Transverse colon (tissue), 4 donors: ENCODE data around the gene PDE4D. TPM values are rescaled to one million over a fixed set of nuclear protein-coding genes. Genes with fewer than 3 reads are reported as not detected.

ENCODE experiments used
- DNase-seq: peaks from one replicate; pipeline ENCODE4 v3.0.0-alpha.2; 2019
- H3K27ac ChIP-seq, 4 donors: fragments of 200-600 bp; sonication (generic); 2 replicates each; pipeline ENCODE4 v1.5.1; 2016 to 2018; ENCODE audit warnings: inconsistent platforms in 4 of 4
- H3K27me3 ChIP-seq: fragments of 200-600 bp; sonication (generic); 2 replicates; pipeline ENCODE4 v1.5.1; 2017; ENCODE audit warnings: inconsistent platforms
- H3K36me3 ChIP-seq, 4 donors: fragments of 200-600 bp; sonication (generic); 2 replicates each; pipeline ENCODE4 v1.5.1; 2017 to 2019; ENCODE audit warnings: inconsistent platforms in 4 of 4
- H3K4me1 ChIP-seq, 4 donors: fragments of 200-600 bp; sonication (generic); 2 replicates each; pipeline ENCODE4 v1.5.1; 2017 to 2020; ENCODE audit warnings: inconsistent platforms in 4 of 4
- H3K4me3 ChIP-seq, 4 donors: fragments of 200-600 bp; sonication (generic); 1 replicate in 1 of 4; 2 replicates in 3 of 4; pipeline versions ENCODE4 v1.5.1 to v1.6.1; 2017 to 2019; ENCODE audit warnings: inconsistent platforms in 4 of 4
- H3K9me3 ChIP-seq, 2 donors: fragments of 200-600 bp; sonication (generic); 2 replicates each; pipeline ENCODE4 v1.5.1; 2017 to 2019; ENCODE audit warnings: inconsistent platforms in 2 of 2
- CTCF ChIP-seq, 5 experiments: fragments of 200-600 bp in 3 of 5; fragments of 450-650 bp in 2 of 5; sonication (generic) in 3 of 5; IDR thresholded peaks; 1 replicate in 2 of 5; 2 replicates in 3 of 5; pipeline ENCODE4 v1.5.1; 2016 to 2017; ENCODE audit warnings: antibody characterized with exemption in 5 of 5, inconsistent platforms in 3 of 5, mild to moderate bottlenecking in 2 of 5, moderate library complexity in 1 of 5
- EP300 ChIP-seq: sonication (generic); formaldehyde crosslinking; IDR thresholded peaks from one replicate; pipeline ENCODE4 v1.6.1; 2017; ENCODE audit warnings: antibody characterized with exemption, low read depth
- POLR2A ChIP-seq: fragments of 450-650 bp; IDR thresholded peaks from one replicate; pipeline ENCODE4 v1.6.1; 2016; ENCODE audit warnings: antibody characterized with exemption, mild to moderate bottlenecking, moderate library complexity
- POLR2AphosphoS5 ChIP-seq, 3 donors: sonication (generic); formaldehyde crosslinking; IDR thresholded peaks; one replicate each; pipeline ENCODE4 v1.6.1; 2016; ENCODE audit warnings: antibody characterized with exemption in 3 of 3
- WGBS, 2 donors: methylation state at CpG; one replicate each; pipeline ENCODE4 v1.1.5; 2018; ENCODE audit warnings: low coverage in 1 of 2; 5-methylcytosine and 5-hydroxymethylcytosine counted together
- in situ Hi-C, 4 donors: fragments of 200-750 bp; cut with MboI; loops; one replicate each; pipeline versions ENCODE4 v1.15.0 to v1.15.1; 2017; ENCODE audit warnings: low sequenced_read_pairs in 3 of 4, low pct_ligation_motif_present in 1 of 4, low pct_unique_long_range_greater_than_20kb in 1 of 4
- intact Hi-C: fragments of 100-400 bp; cut with DNase I; formaldehyde crosslinking; loops from one replicate; pipeline ENCODE4 v1.15.1; 2023; ENCODE audit warnings: low total_unique reads
- total RNA-seq, 4 donors: library from RNA; depleted of rRNA; stranded (reverse); fragments of >200 nt; gene quantifications; one replicate each; pipeline ENCODE4 v1.1.0, GENCODE V29; 2016

PDE4D gene
- total RNA-seq, 4 donors from 2014 or later = 47.0 to 302 (median 73.6) TPM

GRCh38 chr5:59257488-59258400 lies 635.8 kb downstream of the PDE4D start:
- WGBS, 2 donors = 50 to 65% methylated on average over 4 of the region's 4 CpGs
- in situ Hi-C loops = no loop called here
- DNase-seq = no peak

GRCh38 chr5:59256331-59256730 lies 637.2 kb downstream of the PDE4D start:
- no peaks in the 10 kb centered on the region for H3K36me3 ChIP-seq
- H3K27me3 ChIP-seq = no peaks in the 10 kb centered on the region
- H3K27ac ChIP-seq = peak overlapping the region; percentile 25 to 78 (median 56)
- no peaks in the 10 kb centered on the region for H3K9me3 ChIP-seq
- no peak for DNase-seq
- intact Hi-C loops (no loop called here), in situ Hi-C loops (no loop called here)
- TF ChIP-seq EP300 (no peak), POLR2A (no peak), POLR2AphosphoS5 (IDR thresholded peaks at IDR 0.05) (no peak), CTCF (IDR thresholded peaks at IDR 0.05) (no peak)
- 38 to 40% methylated on average over 2 to 3 of the region's 3 CpGs for WGBS, 2 donors
- H3K4me3 ChIP-seq = no peak overlapping the region
- H3K4me1 ChIP-seq = peaks cover 16 to 48% (median 21%) of the 10 kb centered on the region in 4 donors

More at GRCh38 chr5:59257488-59258400, 635.8 kb downstream of the PDE4D start:
- Histone ChIP-seq H3K27me3 (no peaks in the 10 kb centered on the region), H3K4me3 (no peak overlapping the region), H3K9me3 (no peaks in the 10 kb centered on the region), H3K27ac (peak overlapping the region; percentile 22 to 78 (median 56)), H3K36me3 (no peaks in the 10 kb centered on the region), H3K4me1 (peaks cover 27 to 59% (median 31%) of the 10 kb centered on the region in 4 donors)
- intact Hi-C loops = no loop called here
- no peak for TF ChIP-seq EP300
- TF ChIP-seq POLR2A = no peak
- no peak for TF ChIP-seq POLR2AphosphoS5 (IDR thresholded peaks at IDR 0.05)
- TF ChIP-seq CTCF (IDR thresholded peaks at IDR 0.05) = no peak

- Histone ChIP-seq H3K27ac (peak overlapping the region; percentile 31 to 78 (median 51)), H3K27me3 (no peaks in the 10 kb centered on the region)
Measured at GRCh38 chr5:59254055-59254687, 639.4 kb downstream of the PDE4D start.

More at GRCh38 chr5:59254055-59254687, 639.4 kb downstream of the PDE4D start:
- Histone ChIP-seq H3K4me3 (no peak overlapping the region), H3K9me3 (no peaks in the 10 kb centered on the region), H3K36me3 (no peaks in the 10 kb centered on the region), H3K4me1 (peaks cover 7 to 36% (median 11%) of the 10 kb centered on the region in 4 donors)
- no peak for TF ChIP-seq POLR2A
- TF ChIP-seq POLR2AphosphoS5 (IDR thresholded peaks at IDR 0.05) = no peak
- no peak for TF ChIP-seq EP300
- no peak for TF ChIP-seq CTCF (IDR thresholded peaks at IDR 0.05)
- no peak for DNase-seq
- intact Hi-C loops = no loop called here
- WGBS, 2 donors = 88 to 95% methylated on average over 2 of the region's 2 CpGs
- in situ Hi-C loops = no loop called here
